Medulla oblongata (tissue), 1 donor: ENCODE data around the gene ARPC3.
A peak's percentile ranks its signal among the peaks of the same experiment; 100 is the strongest.
"Not testable (repeated sequence)": the region's sequence is repeated elsewhere in the genome, so short reads cannot be mapped to it uniquely, and the experiment has no call there.

Source experiments
- DNase-seq: peaks from one replicate; pipeline ENCODE4 v3.0.0-alpha.2; 2015; ENCODE audit errors: extremely low spot score

ARPC3 gene

GRCh38 chr12:110449799-110450497, at the start of gene ARPC3:
Gene ARPC3, minus strand, starts transcription at chr12:110450337. Its CDS starts 77 bp downstream, at chr12:110450260.
- DNase-seq: peak; percentile 96

- DNase-seq: peak; percentile 13
Measured at GRCh38 chr12:110498984-110499706, 49.0 kb upstream of the ARPC3 start.

GRCh38 chr12:110475426-110475825, 25.3 kb upstream of the ARPC3 start:
- DNase-seq: no peak

- peak; percentile 99 for DNase-seq
Measured at GRCh38 chr12:110468214-110469048, 18.3 kb upstream of the ARPC3 start, which contains the start of the genes FAM216A and GPN3. Gene FAM216A, plus strand, starts transcription at chr12:110468845. Its CDS starts 31 bp downstream, at chr12:110468876. Gene GPN3, minus strand, starts transcription at chr12:110468257. Its CDS starts 54 bp downstream, at chr12:110468203.

- no peak for DNase-seq
Measured at GRCh38 chr12:110467847-110468213, 17.7 kb upstream of the ARPC3 start.

- DNase-seq: no peak
Measured at GRCh38 chr12:110466791-110467190, 16.7 kb upstream of the ARPC3 start.

- not testable (repeated sequence) for DNase-seq
Measured at GRCh38 chr12:110465765-110466164, 15.6 kb upstream of the ARPC3 start.

GRCh38 chr12:110465024-110465423, 14.9 kb upstream of the ARPC3 start:
- no peak for DNase-seq

GRCh38 chr12:110461189-110461588, 11.1 kb upstream of the ARPC3 start:
- DNase-seq: not testable (repeated sequence)

- DNase-seq: peak; percentile 53
Measured at GRCh38 chr12:110458756-110459155, 8.6 kb upstream of the ARPC3 start.

GRCh38 chr12:110453569-110454296, 3.6 kb upstream of the ARPC3 start:
- DNase-seq: no peak

- DNase-seq: no peak
Measured at GRCh38 chr12:110451263-110451662, 1.1 kb upstream of the ARPC3 start.

GRCh38 chr12:110444455-110444854, 5.7 kb downstream of the ARPC3 start:
- no peak for DNase-seq

- DNase-seq: no peak
Measured at GRCh38 chr12:110436231-110436630, 13.9 kb downstream of the ARPC3 start.

- DNase-seq: no peak
Measured at GRCh38 chr12:110431957-110432587, 18.1 kb downstream of the ARPC3 start.

GRCh38 chr12:110429676-110430075, 20.5 kb downstream of the ARPC3 start:
- DNase-seq: not testable (repeated sequence)

- DNase-seq: no peak
Measured at GRCh38 chr12:110426406-110426805, 23.7 kb downstream of the ARPC3 start.

GRCh38 chr12:110424237-110424636, 25.9 kb downstream of the ARPC3 start:
- no peak for DNase-seq

GRCh38 chr12:110421701-110422100, 28.4 kb downstream of the ARPC3 start:
- no peak for DNase-seq

GRCh38 chr12:110421159-110421661, 28.9 kb downstream of the ARPC3 start:
- DNase-seq: no peak

GRCh38 chr12:110420644-110421043, 29.5 kb downstream of the ARPC3 start:
- not testable (repeated sequence) for DNase-seq
